Right renal pelvis (tissue), 4 donors: ENCODE measurements around the gene UHMK1. TPM values are rescaled to one million over a fixed set of nuclear protein-coding genes. Genes with fewer than 3 reads are reported as not detected.

ENCODE experiments used
- DNase-seq, 4 donors: peaks; one replicate each; pipeline ENCODE4 v3.0.0-alpha.2; 2013; ENCODE audit warnings: low read depth in 4 of 4, low spot score in 3 of 4, missing footprints in 1 of 4
- polyA plus RNA-seq, 4 donors: library from polyadenylated mRNA; unstranded; fragments of 120-200 nt; gene quantifications; one replicate each; pipeline ENCODE4 v1.2.1, GENCODE V29; 2013; ENCODE audit not compliant: insufficient read length in 4 of 4

UHMK1 gene
- polyA plus RNA-seq, 4 donors: 32.6 to 44.4 (median 42.3) TPM

DNA sequence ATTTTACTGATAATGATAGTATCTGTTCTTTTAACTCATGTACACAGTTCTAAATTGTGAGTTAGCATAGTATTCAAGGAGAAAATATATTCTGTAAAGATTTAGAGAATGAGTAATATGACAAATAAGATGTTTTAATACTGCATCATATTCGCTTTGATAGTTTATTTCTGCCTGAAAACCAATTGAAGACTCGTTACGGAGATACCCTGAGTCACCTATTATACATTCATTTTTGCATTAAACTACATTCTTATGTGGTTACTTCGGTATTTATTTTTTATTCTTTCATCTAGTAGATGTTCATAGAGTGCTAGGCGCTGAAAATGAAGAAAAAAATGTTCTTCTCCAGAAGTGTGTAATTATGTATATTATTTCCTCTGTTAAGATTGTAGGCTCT lies 5.3 kb downstream of the UHMK1 start:
- no peak for DNase-seq

DNA sequence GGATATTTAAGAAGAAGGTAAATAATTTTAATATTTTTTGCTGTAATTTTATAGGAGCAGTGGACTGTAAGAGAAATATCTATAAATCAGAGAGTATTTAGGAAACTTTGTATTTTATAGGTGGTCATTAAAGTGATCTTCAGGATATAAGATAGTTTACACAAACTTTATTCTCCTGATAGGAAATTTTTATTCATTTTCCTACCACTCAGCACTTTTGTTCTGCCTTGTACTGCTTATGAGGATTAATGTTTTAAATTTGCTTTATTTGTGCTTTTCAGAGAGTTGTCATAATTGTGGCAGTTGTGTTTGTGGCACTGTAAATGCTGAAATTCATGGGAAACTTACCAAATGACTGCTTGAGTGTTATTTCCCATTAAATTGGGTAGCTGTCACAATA lies 29.7 kb downstream of the UHMK1 start:
- DNase-seq: no peak

DNA sequence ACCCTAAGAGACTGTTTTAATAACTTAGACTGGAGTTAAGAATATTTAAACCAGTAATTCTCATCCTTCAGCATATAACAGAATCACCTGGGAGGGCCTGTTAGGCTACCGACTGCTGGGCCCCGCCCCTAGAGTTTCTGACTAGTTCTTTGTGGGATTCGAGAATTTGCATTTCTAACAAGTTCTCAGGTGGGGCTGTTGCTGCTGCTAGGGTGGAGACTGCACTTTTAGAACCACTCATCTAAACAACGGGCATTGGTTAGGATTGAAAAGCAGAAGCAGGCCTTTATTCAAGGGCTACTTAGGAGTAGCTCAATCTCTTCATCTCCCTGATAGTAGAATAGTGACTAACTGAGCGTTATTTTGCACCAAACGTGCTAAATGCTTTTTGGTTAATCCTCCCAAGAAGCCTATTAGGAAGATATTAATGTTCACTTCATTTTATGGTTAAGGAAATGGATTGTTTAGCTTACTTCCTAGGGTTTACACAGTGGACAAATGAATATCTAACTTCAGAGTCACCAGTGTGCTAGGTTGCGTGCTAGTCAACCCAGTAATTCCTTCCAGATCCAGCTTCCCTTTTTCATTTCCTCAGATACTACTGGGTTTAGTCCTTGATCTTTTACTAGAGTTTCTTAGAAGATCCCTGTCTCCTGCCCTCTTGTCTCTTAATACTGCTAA lies 32.8 kb downstream of the UHMK1 start:
- DNase-seq: no peak

DNA sequence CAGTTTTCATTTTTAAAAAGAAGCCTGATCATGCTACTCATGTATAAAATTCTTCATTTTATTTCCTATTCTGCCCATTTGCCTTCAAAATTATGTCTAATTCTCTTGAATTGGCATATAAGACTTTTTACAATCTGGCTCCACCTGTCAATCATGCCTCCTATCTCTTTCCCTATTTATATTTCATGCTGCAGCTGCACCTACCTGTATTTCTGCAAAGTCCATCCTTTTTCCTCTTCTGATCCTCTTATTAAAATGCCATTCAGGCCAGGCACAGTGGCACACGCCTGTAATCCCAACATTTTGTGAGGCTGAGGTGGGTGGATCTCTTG lies 33.3 kb downstream of the UHMK1 start:
- DNase-seq: no peak

DNA sequence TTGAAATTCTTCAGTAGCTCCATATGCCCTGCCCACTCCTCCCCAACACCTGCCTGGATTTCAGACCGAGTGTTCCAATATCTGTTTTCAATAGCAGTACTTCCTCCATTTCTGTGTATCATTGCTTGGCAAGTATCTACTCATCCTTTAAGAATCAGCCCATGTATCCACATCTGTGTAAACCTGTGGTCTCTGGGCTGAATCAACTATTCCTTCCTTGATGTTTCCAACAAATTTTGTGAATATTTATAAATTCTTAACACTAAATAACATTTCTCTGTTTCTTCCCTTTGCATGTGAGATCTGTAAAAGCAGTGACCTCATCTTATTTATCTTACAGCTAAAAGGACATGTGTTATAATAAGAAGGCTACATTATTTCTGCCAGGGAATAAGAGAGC lies 37.9 kb downstream of the UHMK1 start:
- no peak for DNase-seq

DNA sequence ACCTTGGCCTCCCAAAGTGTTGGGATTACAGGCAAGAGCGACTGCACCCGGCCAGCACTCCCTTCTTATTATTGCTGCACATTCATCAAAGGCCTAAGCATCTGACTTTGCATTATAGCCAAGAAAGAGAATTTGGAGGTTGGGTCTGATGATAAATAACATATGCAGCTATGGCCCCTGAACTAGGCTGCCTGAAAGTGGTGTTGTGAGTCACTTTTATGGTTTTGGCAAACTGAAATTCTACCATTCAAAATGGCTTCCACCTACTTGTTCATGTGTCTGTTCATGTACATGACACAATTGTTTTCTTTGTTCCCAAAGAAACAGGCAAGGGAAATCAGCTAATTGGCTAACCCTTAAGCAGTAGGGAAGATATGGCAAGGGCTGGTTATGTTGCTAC lies 38.9 kb downstream of the UHMK1 start:
- DNase-seq: no peak

DNA sequence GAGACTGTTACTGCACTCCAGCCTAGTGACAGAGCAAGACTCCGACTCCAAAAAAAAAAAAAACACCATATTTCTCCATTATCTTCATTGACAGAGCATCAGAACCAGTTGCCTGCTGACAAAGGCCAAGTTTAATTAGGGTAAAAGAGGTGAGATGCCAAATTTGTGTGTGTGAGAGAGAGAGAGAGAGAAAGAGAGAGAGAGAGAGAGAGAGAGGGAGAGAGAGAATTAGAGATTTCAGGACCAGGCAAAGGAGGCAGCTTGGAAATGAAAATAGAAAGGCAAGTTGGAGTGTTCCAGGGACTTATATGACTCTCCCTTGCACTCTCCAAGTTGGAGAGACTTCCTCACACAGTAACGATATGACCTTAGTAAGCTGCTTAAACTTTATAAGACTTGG lies 39.6 kb downstream of the UHMK1 start:
- no peak for DNase-seq

DNA sequence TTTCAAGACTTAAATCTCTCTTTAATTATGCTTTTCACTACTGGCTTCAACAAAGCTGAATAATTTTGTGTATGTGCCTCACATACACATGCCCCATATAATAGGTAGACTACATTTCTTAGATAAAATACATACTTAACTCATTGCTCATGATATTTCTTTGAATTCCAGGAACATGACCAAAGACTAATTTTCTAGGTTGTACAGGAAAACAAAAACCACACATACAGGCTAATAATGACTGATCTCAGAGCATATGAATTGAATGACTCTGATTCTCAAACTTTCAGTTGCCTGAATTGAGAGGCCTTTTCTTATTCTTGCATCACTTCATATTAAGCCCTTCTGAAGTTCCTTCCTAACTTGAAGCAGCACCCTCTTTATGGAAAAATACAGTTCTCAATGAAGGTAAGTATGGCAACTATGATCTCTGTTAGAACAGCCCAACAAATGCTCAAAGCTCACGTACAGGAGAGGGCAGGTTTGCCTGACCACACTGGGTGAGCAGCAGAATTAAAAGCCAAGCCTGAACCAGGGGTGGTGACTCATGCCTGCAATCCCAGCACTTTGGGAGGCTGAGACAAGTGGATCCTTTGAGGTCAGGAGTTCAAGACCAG lies 41.3 kb downstream of the UHMK1 start:
- no peak for DNase-seq

DNA sequence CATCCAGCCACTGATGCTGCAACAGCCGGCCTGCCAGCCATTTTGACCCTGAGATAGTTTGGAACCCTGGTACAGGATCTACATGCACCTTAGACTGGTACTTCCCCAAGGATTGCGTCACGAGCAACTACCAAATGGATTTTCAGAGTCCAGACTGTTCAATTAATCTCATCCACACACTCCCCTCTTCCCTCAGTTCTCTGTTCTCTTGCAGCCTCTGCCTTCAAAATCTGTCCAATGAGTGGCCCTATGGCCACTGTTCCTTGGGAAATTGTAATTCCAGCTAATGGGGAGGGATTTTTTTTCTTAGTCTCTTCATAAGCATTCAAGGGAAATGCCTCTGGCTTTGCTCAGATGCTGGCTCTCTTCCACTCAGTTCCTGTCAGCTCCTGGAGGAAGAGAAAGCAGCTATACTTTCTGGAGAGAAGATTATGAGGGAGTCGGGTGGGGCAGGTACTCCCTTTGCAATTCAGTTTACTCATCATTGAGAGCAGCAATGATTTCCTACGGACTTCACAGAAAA lies 44.1 kb downstream of the UHMK1 start:
- DNase-seq: no peak

DNA sequence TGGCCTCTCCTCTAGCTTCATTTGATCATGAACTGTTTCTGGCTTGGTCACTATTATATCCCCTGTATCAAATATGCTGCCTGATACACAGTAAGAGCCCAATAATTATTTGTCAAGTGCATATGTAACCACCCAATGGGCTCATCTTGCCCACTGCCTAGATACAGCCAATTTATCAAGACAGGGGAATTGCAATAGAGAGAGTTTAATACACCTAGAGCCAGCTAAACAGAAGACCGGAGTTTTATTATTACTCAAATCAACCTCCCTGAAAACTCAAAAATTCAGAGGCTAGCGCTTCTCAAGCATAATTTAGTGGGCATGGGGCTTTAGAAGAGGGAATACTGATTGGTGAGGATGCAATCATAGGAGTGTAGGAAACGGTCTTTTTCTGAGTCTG lies 45.6 kb downstream of the UHMK1 start:
- DNase-seq: no peak

DNA sequence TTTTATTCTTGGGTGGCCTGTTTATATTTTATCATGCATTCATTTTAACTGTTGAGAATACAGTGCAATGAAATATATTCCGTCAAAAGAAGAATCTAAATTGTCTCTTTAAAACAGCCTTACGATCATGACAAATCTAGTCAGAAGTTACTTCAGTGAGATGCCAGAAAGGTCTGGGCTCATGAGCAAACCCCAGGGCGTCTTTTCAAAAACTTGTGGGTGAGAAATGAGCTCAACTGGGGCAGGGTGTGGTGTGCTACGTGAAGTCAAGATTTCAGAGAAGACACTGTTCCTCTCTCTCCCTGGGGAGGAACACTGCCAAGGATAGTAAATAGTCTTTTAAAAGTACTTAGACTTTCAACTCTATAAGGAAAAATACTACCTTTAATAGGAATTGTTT lies 50.6 kb downstream of the UHMK1 start:
- no peak for DNase-seq

DNA sequence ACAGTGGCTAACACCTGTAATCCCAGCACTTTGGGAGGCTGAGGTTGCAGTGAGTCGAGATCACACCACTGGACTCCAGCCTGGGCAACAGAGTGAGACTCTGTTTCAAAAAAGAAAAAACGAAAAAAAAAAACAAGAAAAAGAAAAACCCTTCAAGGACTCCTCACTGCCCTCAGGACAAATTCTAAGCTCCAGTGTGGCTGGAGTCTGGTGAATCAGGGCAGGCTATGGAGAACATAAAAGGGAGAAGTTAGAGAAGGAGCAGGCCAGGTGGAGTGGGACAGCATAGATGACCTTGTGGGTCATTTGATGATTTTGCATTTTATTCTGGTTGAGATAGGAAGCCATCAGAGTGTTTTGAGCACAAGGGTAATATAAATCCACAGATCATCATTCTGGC lies 51.4 kb downstream of the UHMK1 start:
- no peak for DNase-seq

DNA sequence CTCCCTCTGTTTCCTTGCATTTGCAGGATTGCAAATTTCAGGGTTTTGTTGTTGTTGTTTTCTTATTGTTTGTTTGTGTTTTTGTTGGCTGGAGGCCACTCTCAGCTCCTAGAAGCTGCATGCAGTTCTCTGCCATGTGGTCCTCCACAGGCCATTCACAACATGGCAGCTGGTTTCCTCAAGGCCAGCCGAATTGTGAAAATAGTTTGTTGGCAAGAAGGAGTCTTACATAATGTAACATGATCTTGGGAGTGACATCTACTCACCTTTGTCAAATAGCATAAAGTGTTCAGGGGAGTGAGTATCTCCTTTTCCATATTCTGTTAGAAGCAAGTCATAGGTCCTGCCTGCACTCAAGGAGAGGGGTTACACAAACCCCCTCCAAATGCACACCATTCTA lies 53.3 kb downstream of the UHMK1 start:
- DNase-seq: no peak

DNA sequence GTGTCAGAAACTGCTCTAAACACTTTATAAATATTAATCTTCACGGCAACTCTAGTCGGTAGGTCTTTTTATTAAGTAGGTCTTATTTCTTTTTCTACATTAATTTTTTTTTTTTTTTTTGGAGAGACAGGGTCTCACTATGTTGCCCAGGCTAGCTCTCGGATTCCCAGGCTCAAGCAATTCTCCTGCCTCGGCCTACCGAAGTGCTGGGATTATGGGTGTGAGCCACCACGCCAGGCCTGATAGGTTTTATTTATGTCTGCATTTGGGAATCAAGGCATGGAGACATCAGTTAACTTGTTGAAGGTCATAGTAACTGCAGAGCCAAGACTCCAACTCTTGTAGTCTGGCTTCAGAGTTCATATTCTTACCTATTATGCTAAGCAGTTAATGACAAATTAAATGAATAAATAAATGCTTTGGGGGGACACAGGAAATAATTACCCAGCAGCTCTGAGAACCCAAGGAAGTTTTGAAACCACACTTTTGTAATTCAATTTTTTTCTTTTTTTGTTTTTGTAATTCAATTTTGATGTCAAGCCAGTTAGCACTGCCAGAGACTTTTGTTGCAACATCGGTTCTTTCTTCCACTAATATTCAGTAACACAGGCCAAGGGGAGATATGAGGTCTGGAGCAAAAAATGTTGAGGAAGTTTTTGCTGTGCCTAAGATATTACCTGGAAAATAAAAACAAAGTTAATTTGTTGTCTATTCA lies 54.5 kb downstream of the UHMK1 start:
- no peak for DNase-seq

DNA sequence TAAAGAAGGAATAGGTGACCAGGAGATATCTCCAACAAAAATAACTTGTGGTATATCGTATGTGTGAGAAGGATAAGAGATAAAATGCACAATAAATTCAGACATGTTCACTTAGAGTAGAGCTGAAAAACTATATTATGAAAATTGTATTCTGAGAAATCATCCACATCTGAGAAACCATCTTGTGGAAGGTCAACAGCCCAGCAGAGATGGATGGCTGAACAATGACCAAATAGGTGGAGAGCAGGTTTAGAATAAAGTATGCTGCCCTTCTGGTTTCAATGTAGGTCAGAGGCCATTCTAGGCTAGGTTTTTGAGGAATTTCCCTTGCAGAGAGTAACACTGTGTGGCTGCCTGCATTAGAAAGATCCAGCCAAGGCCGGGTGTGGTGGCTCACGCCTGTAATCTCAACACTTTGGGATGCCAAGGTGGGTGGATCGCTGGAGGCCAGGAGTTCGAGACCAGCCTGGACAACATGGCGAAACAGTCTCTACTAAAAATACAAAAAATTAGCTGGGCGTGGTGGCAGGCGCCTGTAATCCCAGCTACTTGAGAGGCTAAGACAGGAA lies 55.1 kb downstream of the UHMK1 start:
- DNase-seq: no peak

DNA sequence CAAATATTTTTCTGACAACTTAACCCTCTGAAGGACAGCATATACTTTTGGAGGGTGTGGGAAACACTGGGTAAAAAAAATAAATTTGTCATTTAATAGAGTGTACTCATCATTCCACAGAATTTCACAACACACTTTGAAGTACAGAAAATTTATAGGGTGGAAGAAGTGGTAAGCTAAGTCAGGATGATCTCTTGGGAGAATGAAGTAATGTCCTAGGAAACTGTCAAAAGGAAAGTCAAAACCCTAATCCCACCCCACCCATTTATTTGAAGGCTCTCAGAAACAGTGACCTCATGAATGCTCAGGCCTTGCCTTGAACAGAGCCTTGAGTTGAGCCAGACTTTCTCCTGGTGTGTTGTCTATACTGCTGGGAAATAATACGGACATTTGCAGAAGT lies 56.6 kb downstream of the UHMK1 start:
- DNase-seq: no peak

DNA sequence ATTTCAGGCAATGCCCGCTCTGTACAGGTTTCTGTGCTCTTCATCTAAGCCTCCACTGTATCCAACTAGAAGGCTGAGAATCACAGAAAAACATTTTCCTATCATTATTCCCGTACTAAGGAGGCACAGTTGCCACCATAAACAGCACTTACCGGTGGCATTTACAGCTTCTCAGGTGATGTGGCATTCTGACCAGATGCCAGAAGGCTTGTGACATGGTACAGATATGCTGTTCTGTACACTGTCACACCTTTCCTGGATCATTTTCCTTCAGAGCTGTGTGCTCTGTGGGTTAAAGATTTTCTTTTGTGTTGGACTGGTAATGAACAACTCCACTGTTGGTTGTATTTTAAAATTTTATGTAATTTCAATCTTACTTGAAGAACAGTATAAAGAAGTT lies 59.9 kb downstream of the UHMK1 start:
- no peak for DNase-seq

DNA sequence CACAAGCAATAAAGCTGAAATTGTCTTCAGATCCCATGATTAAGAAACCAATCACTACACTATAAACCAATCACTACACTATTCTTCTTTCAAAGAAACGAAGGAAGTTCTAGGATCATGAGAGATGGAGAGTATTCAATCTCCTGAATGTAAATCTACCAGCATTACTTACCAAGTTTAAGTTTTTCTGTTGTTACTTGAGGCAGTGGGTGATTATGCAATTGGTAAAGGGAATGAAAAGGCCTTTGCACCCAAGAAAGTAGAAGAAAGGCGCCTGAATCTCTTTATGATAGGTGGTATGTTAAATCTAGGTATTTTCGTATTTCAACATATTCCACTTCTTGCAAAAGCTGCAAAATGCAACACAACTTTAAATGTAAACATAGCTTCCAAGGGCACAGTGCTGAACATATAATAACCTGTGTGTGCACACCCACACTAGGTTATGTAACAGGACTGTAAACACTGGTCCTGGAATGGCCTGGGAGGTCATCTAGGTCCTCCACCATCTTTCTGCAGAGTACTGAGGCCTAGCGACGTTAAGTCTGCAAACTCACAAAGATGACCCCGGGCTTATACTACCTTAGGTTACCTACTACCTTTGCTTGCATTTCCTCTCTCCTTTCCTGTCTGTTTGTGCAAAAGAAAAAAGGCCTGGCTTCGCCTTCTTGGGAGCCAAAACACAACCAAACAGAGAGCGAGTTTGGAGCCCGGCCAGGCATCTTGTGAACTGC lies 62.9 kb downstream of the UHMK1 start:
- DNase-seq: no peak

DNA sequence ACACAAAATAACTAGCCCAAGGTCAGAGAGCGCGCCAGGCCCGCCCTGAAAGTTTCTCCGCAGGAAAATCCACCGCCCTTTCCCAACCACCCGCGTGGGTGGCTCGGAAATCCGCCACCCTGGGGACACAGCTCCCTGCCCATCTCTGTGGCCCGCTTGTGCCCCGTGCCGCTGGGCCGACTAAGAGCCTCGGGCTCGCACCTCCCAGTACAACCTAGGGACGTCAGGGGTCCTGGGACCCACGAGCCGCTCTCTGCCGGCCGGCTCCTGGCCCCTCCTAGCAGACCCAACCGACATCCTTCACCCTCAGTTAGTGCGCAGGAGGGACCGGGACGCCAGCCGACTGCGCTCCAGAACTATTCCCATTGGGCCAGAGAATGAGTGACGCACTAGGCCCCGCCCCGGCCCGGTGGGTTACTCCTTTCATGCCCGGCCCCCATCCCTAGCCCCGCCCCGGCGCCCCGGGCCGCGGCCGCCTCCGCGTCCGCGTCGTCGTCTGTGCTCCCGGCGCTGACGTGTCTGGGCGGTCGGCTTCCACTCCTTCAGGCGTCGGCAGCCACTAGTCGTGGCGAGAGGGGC lies 63.5 kb downstream of the UHMK1 start:
- DNase-seq: peak; percentile 91 to 94 (median 93)

DNA sequence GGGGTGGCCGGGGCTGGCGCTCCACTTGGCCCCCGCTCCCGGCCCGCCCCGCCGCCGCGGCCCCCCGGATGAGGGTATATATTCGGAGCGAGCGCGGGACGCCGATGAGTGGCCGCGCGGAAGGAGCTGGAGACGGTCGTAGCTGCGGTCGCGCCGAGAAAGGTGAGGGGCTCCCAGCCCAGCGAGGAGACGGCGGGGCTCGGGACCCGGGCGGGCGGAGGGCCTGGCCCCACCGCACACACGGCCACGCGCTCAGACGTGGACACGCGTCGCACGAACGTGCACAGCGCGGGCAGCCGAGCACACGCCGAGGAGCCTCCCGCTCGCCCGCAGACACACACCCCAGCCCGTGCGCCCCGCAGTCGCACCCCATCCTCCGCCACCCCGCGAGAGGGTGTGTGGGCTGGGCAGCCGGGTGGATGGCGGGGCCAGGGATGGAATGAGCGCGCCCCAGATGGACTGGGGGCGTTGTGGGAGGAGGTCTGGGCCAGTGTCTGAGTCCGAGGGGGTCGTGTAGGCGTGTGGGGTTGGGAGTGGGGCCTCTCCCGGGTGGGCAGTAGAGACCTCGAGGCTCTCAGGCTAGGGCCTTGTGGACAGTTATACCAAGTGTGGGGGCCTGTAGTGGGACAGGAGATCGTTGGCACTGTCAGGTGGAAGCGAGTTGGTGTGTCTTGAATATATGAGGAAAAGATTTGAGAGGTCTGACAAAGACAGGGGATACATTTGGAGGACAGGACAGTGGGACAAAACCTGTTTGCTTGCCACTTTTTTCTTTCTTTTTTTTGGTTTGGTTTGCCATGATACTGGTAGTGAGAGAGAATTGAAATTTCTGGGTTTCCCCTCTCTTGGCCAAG lies 64.2 kb downstream of the UHMK1 start, which contains the start of gene UAP1:
TSS of gene UAP1 (plus strand) at position 107 of the 854 bp plus-strand sequence. CDS start 4,347 bp downstream, outside the sequence.
- DNase-seq: no peak
